Stimulated activated CD8-positive, alpha-beta memory T cell treated with anti-CD3 and anti-CD28 coated beads, Interleukin-7, amount 100 ng/mL, for 1 hour (primary cell): Measurements from ENCODE around the gene PTPRA.
"Not testable (repeated sequence)": the region's sequence is repeated elsewhere in the genome, so short reads cannot be mapped to it uniquely, and the experiment has no call there.

Source experiments
- DNase-seq, 2 donors: peaks; one replicate each; pipeline ENCODE4 v3.0.0-alpha.2; 2020; ENCODE audit warnings: low read depth in 2 of 2

PTPRA gene

DNA sequence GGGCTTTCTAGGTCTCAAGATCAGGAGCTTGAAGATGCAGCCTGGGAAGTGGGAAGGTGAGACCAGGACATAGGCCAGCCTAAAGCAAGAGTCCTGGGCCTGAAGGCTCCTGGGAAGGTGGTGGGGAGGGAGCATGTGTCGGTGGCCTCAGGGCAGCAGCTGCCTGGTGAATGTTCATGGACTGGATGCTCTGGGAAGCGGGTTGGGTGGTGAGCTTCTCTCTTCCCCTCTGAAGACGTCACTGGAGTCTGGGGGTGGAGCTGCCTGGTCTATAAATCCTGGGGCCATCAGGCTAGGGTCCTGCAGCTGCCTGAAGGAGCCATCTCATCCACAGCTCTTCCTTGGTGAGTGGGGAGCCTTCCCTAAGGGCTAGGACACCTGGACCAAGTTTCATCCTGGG lies 170.0 kb downstream of the PTPRA start, which contains the start of gene GNRH2:
Gene GNRH2, plus strand, starts transcription at position 301 of the 400 bp plus-strand sequence. CDS start 793 bp downstream, outside the sequence.
- DNase-seq, result no peak

DNA sequence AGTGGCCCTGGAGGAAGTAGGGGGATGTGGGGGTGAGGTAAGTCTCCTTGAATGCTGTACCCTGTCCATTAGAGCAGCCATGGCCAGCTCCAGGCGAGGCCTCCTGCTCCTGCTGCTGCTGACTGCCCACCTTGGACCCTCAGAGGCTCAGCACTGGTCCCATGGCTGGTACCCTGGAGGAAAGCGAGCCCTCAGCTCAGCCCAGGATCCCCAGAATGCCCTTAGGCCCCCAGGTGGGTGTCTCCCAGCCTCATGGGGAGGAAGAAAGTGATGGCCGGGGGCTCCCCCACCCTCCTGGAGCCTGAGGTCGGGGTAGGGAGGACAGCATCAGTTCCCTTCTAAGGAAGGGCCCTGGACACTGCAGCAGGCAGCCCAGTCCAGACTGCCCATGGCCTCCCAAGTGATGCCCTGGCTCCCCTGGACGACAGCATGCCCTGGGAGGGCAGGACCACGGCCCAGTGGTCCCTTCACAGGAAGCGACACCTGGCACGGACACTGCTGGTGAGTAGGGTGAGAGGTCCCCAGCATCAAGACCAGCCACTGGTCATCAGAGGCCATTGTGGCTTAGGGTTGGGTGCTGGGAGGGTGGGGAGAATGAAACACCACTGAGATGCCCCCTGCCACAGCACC lies 171.2 kb downstream of the PTPRA start:
- no peak for DNase-seq

DNA sequence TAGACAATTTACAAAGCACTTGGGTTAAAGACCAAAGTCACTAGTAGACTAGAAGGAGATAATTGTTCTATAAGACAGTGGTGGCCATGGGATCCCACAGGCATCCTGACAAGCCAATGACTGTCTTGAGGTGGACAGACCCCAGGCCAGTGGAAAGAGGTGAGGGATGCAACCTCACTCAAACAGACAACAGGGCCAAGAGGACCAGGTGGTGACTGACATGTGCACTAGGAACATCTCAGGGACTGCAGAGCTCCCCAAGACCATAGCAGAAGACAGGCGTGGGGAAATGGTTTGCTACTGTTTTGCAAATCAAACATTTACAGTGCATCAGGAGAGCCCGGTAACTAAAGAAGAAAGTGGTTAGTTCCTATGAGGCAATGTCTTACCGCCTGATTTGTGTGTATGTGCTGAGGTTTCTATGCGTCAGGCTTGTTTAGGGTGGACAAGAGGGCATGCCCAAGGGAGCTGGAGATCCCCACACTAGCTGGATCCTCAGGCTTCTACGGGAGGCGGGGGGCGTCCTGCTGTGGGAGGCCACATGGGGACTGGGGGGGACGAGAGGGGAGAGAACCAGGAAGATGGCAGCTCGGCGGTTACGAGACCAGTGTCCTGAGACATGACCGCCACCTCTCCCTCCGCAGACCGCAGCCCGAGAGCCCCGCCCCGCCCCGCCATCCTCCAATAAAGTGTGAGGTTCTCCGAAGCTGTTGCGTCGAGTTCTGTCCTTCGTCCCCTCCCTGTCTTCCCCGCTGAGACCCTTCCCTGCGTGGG lies 171.9 kb downstream of the PTPRA start:
- DNase-seq, result no peak

DNA sequence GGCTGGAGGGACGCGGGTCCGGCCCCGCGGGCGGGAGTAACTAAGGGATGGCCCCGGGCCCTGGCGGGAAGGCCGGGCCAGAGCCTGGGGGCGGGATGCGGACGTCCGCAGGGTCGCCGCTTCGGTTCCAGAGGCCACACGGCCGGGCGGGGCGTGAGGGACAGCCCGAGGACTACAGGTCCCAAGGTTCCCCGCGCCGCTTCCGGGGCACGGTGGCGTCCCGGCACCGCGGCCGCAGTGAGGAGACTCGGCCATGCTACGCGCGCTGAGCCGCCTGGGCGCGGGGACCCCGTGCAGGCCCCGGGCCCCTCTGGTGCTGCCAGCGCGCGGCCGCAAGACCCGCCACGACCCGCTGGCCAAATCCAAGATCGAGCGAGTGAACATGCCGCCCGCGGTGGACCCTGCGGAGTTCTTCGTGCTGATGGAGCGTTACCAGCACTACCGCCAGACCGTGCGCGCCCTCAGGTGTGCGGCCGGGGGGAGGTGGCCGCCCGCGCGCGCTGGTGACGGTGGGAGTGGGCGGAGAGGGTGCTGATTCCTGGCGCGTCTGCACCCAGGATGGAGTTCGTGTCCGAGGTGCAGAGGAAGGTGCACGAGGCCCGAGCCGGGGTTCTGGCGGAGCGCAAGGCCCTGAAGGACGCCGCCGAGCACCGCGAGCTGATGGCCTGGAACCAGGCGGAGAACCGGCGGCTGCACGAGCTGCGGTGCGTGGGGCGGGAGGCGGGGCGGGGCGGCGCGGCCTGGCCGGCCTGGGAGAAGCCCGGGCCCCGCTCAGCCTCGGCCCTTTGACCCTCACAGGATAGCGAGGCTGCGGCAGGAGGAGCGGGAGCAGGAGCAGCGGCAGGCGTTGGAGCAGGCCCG lies 172.8 kb downstream of the PTPRA start, which contains the start of gene MRPS26:
Gene MRPS26, plus strand, starts transcription at position 237 of the 861 bp plus-strand sequence. Its CDS starts 17 bp downstream, at position 254.
- peak; percentile 51 to 63 for DNase-seq

DNA sequence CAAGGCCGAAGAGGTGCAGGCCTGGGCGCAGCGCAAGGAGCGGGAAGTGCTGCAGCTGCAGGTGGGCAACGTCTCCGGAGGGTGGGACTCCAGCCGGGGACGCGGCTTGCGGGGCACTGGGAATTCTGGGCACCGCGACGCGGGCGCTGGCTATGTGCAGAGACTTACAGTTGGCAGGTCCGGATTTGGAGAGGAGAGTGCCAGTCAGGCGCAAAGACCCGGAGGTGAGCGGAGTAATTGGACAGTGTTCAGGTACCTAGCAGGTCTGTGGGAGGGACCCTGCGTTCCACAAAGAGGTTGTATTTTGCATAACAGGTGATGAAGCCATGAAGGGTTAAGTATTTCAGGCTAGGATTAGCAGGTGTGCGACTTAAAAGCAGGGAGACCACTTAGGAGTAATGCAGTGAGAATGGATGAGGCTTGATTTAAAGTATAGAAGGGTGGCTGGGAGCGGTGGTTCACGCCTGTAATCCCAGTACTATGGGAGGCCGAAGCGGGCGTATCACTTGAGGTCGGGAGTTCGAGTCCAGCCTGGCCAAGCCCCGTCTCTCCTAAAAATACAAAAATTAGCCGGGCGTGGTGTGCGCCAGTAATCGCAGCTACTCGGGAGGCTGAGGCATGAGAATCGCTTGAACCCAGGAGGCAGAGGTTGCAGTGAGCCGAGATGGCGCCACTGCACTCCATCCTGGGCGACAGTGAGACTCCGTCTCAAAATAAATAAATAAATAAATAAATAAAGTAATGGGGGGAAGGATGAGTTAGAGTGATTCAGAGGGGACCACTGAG lies 173.6 kb downstream of the PTPRA start:
- no peak for DNase-seq

DNA sequence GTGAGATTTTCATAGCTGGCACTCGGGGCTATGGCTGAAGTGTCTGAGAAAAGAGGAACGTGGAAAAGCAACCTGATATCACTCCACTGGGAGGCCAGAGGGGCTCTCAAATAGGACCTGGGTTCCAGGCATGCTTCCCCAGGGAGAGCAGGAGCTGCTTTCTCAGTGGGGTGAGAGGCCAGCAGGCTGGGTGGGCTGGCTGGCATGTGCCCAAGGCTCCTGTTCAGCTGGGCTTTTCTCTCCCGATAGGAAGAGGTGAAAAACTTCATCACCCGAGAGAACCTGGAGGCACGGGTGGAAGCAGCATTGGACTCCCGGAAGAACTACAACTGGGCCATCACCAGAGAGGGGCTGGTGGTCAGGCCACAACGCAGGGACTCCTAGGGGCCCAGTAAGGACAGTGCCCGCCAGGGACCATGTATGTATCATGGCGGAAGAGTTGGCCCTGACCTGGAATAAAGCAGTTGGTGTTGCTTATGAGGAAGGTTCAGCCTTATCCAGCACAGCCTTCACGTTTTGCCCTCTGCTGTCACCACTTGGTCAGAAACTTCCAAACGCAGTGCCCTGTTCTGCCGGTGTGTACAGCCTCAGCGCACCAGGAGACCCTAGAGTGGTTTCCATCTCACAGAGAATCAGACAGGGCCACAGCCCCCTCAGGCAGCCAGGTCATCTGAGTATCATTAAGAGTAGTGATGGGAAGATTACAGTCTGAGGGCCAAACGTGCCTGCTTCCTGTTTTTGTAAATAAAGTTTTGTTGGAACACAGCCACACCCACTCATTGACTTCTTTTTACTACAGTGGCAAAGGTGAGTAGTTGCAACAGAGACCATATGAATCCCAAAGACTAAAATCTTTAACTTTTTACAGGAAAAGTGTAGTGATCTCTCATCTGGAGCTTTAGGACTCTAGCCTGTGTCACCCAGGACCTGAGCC lies 174.5 kb downstream of the PTPRA start:
- no peak for DNase-seq

DNA sequence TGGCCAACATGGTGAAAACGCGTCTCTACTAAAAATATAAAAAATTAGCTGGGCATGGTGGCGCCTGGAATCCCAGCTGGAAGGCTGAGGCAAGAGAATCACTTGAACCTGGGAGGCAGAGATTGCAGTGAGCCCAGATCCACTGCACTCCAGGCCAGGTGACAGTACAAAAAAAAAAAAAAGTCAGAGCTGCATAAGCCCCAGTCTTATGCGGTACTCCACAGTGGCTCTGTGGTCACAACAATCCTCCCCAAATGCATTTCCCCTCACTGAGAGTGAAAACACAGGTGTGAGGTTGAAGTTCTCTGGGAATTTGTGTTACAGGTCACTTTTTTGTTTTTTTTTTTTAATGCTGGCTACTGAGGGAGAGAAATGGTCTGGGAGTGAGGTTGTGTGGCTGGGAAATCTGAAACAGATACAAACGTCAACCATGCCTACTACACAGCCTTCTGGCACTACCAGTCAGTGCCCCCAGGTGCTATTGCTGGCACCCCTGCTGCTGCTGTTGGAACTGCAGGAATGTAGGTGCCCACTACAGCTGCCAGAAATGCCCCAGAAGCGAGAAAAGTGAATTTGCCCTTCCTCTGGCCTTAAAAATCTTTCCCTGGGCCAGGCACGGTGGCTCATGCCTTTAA lies 178.2 kb downstream of the PTPRA start:
- no peak for DNase-seq

DNA sequence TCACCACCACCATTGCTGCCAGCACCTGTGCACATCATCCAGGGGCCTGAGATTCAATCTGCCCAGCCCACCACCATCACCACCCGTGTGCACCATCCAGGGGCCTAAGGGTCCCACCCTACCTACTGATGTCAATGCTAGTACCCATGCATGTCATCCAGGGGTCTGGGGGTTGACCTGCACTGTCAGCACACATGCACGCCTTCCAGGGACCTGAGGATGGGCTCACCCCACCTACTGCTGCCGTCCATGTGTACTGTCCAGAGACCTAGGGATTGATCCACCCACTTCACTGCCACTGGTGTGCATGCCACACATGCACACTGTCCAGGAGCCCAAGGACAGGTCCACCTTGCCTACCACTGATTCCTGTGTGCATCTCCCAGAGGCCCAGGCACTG lies 186.2 kb downstream of the PTPRA start:
- no peak for DNase-seq

DNA sequence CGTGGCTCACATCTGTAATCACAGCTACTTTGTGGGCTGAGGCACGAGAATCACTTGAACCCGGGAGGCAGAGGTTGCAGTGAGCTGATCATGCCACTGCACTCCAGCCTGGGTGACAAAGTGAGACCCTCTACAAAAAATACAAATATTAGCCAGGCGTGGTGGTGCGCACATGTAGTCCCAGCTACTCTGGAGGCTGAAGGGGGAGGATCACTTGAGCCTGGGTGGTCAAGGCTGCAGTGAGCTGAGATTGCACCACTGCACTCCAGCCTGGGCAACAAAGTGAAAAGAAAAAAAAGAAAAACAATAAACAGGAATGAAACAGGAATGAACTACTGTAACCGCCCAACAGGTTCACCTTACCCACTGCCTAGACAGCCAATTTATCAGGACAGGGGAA lies 190.8 kb downstream of the PTPRA start:
- DNase-seq, result not testable (repeated sequence)

DNA sequence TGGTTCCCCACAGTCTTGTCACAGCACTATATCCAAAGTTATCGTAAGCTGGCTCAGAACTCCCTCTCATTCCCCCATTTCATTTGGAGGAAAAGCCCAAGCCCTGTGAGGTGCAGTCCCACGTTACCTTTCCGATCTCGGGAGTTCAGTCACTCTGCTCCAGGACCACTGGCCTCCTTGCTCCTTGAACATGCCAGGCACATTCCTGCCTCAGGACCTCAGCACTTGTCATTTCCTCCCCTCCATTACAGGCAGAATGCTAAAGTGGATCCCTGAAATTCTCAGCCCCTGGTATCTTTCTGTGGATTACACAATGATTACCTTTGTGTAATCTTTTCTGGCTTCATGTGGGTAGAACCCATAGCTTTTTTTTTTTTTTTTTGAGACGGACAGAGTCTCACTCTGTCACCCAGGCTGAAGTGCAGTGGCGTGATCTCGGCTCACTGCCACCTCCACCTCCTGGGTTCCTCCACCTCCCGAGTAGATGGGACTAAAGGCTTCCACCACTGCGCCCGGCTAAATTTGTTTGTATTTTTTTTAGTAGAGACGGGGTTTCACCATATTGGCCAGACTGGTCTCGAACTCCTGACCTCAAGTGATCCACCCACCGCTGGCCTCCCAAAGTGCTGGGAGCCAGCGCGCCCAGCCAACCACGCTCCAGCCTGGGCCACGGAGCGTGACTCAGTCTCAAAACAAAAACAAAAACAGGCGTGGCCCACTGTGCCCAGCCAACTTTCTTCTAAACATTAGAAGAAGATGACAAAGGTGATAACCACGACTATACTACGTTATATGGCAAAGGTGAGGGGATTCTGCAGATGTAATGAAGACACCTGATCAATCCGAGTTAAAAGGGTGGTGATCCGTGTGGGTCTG lies 194.1 kb downstream of the PTPRA start:
- DNase-seq, result no peak

DNA sequence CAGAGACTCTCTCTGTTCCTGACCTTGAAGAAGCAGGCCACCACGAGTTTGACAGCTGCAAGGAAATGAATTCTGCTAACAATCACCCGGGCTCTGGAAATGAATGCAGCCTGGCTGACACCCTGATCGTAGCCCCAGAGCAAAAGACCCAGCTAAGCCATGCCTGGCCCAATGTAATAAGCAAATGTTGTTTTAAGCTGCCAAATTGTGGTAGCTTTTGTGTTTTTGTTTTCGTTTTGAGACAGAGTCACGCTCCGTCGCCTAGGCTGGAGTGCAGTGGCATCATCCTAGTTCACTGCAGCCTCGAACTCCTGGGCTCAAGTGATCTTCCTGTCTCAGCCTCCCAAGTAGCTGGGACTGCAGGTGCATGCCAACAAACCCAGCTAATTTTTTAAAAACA lies 194.8 kb downstream of the PTPRA start:
- DNase-seq, result no peak

DNA sequence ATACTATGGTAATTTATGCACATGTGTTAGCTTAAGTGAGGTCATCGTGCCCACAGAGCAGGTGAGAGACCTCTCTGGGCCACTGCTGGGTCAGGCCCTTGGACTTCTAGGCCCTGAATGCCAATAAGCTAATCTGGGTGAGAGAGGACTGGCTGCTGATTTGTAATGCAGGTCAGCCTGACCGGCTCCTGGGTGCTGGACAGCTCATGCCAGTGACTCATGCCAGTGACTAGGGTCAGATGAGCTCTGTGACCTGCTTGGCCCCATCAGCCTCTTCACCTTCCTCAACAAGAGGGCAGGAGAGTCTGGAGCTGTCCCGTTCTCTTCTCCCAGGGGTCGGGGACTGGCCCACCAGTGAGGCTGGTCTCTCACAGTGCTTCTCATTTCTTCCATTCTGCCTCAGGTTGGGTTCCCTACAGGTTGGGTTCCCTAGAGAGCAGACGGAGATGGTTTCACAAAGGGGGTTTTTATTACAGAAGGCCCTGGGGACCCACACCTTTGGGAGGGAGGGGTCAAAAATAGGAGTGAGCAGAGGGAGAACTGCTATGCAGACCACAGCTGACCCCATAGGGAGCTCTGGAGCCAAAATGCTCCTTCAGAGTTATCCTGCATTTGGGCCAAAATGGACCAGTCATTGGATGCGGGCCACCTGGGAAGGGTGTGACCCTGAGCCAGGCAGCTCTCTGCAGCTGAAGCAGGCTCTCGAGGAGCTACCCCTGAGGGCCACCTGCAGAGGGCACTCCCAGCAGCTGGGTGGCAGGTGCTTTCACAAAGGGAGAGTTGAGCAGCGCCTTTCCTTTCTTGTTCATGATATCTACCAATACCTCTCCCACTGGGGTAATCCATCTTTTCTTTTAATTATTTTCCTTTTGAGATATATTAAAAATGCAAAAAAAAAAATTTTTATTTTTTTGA lies 196.0 kb downstream of the PTPRA start:
- no peak for DNase-seq

DNA sequence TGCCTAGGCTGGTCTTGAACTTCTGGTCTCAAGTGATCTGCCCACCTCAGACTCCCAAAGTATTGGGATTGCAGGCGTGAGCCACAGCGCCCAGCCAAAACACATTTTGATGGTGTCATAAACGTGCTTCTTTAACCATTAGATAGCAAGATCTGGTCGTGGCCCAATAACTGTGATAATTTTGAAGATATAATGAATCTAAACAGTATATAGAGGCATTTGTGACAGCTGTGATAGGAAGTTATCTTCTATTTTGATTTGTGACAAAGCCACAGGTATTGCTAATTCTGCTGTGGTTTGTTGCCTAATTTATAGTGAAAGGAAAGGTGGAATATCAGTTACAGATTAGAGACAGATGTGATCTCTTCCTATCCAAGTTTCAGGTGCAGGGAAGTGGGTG lies 197.4 kb downstream of the PTPRA start:
- DNase-seq, result no peak

DNA sequence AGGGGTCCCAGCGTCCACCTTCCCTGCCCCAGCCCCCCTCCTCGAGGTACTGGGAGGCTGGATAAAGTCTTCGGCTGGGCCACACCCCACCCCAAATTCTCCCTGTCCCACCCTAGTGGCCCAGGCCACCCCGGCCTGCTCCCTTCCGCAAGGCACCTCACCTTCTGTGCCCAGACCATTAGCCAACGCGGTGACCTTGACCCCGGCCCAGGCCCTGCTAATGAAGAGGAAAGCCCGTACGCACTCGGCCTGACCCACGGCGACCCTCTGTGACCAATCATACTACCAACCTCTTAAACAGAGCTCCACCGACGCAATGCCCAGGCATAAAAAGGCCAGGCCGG lies 198.0 kb downstream of the PTPRA start:
- no peak for DNase-seq

DNA sequence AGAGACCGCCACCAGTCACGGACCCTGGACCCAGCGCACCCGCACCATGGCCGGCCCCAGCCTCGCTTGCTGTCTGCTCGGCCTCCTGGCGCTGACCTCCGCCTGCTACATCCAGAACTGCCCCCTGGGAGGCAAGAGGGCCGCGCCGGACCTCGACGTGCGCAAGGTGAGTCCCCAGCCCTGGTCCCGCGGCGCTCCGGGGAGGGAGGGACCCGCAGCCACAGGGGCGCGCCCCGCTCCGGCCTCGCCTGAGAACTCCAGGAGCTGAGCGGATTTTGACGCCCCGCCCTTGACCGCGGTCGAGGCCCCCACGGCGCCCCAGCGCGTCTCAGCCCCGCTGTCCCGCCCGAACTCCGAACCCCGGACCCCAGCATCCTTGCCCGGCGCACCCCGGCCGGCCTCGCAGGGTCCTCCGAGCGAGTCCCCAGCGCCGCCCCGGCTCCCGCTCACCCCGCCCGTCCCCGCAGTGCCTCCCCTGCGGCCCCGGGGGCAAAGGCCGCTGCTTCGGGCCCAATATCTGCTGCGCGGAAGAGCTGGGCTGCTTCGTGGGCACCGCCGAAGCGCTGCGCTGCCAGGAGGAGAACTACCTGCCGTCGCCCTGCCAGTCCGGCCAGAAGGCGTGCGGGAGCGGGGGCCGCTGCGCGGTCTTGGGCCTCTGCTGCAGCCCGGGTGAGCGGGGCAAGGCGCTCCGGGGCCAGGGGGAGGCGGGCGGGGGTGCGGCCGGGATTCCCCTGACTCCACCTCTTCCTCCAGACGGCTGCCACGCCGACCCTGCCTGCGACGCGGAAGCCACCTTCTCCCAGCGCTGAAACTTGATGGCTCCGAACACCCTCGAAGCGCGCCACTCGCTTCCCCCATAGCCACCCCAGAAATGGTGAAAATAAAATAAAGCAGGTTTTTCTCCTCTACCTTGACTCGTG lies 198.6 kb downstream of the PTPRA start, which contains the start of gene OXT:
Gene OXT, plus strand, starts transcription at position 11 of the 920 bp plus-strand sequence. Its CDS starts 36 bp downstream, at position 47.
- peak; percentile 38 to 47 for DNase-seq

DNA sequence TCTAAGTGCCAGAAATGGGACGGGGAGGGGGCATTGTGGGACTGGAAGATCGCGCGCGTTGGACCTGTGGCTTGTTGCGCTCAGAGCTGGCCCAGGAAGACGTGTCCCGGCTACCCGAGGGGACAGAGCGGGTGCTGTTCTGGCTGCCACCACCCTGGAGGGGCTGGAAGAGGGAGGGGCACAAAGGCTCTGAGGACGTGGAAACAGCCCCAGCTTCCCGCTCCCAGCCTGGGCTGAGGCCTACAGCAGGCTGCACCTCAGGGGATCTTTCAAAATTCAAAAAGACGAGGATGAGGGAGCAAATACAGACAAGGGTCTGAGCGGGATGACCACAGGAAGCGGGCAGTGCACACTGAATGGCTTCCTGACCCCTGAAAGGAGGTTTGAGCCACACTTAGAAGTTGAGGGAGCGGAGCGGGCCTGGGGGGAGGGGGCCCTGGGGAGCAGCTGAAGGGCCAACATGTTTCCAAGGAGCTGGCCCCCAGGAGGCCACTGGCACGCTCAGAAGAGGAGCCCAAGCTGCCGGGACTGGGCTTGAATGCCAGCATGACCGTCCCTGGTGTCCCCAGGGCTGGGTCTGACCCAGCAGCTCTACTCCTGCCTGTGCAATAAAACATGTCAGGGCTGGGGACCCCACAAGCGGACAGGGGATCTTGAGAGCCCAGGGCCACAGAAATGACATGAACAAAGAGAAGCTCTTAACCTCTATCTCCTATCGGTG lies 199.4 kb downstream of the PTPRA start:
- DNase-seq, result no peak
